CD4-positive, alpha-beta T cell treated with Interleukin-6 for 4 hours (primary cell): ENCODE results near the gene CA10.

Experiments
- DNase-seq: peaks from one replicate; pipeline ENCODE4 v3.0.0-alpha.2; 2020; ENCODE audit warnings: mixed read lengths

CA10 gene

DNA sequence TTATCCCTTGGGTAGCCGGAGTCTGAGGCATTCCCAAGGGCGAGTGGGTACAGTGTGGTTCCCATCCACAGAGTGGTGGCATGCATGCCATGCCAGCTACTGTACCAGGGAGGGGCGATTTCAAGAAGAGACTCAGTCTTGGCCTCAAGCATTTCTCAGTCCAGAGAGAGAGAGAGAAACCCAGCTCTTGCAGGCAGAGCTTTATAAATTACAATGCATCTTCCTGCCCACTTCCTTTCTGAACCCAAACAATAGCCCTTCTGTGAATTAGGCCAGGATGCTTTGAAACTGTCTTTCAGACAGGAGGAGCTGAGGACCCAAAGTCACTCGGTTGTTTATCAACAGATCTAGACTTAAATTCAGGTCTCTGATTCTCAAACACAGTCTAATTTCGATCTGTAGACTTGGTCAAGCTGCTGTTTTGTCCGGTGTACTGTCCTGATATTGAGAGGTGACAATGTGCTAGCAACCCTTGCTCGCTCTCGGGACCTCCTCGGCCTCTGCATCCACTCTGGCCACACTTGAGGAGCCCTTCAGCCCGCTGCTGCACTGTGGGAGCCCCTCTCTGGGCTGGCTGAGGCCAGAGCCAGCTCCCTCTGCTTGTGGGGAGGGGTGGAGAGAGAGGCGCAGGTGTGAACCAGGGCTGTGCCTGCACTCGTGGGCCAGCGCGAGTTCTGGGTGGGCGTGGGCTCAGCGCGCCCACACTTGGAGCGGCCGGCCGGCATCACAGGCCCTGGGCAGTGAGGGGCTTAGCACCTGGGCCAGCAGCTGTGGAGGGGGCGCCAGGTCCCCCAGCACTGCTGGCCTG is 490.2 kb downstream of the CA10 start:
- no peak for DNase-seq

- DNase-seq: no peak
These were observed 490.8 kb downstream of the CA10 start for GRCh38 chr17:51667706-51668083.

DNA sequence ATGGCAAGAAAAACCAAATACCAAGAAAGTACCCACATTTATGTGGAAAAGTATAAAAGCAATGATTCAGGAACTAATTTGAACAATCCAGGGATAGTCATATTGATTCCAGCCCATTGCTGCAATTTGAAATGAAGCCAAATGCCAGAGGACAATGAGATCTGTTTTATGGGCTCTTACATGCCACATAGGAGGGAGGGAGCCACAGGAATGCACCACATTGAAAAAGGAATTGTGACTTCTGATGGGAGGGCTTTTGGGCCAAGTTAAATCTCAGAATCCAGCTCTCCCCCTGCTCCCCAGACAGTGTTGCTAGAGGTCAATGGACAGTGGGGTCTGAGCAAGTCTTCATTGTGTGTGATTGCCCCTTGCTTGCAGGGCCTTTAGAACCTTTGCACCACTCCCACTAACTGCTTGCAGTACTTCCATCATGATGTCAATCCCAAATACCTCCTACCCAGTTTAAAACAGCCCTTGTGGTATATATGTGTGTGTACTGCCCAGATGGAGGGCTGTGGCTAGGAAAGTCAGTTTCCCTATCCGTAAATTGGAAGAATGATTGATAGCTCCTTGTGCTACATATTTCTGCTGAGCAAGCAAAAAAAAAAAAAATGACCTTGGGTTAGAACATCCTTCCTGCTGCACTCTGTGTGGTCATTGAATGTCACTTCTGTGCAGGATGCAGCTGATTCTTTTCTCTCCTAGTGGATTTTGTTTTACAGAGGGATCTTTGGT is 491.4 kb downstream of the CA10 start:
- DNase-seq: no peak

- DNase-seq: no peak
These were observed 496.1 kb downstream of the CA10 start for GRCh38 chr17:51662204-51663056.

DNA sequence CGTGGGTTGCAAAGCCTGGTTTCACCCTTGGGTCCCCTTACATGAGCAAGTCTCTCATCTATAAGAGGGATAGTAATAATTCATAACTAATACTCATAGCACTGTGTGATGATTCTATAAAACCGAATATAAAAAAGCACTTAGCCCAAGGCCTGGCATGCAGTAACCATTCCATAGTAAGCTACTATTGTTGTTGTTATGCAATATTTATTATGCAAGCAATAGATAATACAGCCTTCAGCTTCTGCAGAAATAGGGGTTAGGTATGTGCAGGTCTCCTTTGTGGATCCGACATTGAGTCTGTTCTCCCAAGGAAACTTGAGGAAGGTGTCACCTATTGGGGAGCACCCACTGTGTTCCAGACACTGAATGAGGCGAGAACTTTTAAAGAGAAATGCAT is 497.1 kb downstream of the CA10 start:
- DNase-seq: no peak

- no peak for DNase-seq
These were observed 498.2 kb downstream of the CA10 start for GRCh38 chr17:51660266-51660665.

DNA sequence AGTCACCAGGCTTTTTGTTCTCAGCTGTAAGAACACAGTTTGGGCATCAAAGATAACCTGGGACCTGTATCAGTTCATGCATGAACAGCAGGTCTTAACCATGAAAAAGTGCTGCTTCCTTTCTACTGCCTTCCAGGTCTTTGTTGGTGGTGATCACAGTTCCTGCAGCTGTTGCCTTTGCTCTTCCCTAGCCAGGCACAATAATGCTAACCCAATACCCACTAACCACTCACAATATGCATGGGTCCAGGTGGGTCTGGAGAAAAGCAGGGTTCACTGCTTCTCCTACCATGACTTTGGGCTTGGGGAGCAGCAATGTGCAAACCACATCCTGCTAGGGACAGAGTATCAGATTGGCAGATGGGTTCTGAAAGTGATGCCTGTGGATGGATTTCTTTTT is 501.3 kb downstream of the CA10 start:
- DNase-seq: no peak

GRCh38 chr17:51653878-51654277 is 504.6 kb downstream of the CA10 start:
- DNase-seq: no peak

GRCh38 chr17:51652529-51652928 is 506.0 kb downstream of the CA10 start:
- no peak for DNase-seq

DNA sequence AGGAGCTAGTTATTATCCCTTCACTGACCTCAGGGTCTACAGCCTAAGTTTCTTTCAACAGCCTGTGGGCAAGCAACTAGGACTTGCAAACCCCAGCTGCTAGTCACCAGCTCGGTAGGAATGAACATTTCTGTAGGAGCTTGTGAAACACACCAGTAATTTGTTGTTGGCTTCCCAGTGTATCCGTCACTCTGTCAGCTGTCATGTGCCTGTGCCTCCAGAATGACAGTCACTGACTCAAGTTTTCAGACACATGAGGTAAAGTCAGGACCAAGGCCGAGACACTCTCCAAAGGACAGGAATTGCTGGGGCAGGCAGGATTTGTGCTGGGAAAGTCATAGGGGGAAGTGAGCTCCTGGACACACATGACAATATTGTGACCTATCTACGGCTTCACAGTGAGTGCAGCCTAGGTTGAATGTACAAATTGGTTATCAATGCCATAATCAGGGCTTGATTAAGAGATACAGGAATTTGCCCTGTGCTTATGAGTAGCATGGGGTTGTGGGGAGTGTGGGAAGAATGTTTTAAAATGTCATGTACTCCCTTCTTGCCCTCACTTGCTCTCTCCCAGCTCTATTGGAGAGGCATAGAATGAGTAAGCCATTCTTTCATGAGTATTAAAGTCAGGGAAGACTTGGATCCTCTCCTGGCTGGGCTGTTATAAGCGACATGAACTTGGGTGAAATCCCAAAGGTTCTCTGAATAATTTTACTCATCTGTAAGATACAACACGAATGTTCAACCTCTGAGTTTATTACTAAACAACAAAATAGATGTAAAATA is 506.8 kb downstream of the CA10 start:
- DNase-seq: no peak

DNA sequence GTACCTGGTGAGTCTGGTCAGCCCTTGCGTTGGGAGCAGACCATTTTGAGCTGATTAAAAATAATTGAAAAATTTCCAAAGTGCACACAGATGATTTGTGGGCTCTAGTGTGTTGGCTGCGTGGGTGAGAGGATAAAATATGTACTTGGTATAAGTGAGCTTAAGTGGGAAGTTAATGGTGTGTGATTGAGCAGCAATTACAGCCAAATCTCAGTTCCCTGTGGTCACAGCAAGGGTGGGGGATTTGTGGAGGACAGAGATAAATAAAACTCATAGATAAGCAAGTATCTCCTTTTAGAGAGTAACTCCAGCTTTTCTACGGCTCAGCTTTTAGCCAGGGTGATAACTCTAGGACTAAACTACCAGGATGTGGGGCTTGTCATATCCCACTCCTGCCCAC is 507.7 kb downstream of the CA10 start:
- no peak for DNase-seq

DNA sequence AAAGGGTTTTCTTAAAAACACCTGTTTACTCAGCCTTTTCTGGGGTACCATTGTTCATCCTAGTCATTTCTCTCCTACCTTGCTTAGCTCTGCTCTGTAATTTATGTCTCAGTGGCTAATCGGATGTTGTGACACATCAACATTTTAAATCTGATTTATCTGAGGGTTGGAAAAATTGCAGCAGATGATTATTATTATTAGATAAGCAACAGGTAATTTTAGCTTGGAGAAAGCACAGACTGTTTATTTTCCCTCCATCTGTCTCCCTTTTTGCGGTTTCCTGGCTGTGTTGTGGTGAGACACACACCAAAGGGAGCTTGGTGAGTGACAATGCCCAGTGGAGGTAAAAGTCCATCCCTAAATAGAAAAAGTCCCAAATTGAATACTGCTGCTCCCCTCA is 508.3 kb downstream of the CA10 start:
- DNase-seq: no peak

GRCh38 chr17:51647826-51648225 is 510.7 kb downstream of the CA10 start:
- DNase-seq: no peak

DNA sequence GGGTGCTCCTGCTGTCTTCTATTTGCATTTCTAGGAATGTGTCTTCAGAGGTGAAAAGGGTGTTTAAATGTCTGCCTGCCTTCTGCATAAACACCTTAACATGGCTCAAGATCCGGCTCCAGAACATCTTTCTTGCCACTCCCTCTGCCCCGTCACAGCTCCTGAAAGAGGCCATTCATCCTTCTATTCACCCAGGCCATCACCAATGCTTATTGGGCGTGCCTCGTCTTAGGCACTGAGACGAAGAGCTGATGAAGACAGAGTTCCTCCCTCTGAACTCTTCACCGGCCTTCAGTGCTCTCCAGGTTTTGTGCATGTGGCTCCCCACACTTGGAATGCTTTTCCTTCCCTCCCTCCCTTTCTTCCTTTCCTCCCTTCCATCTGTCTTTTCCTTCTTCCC is 511.4 kb downstream of the CA10 start:
- DNase-seq: no peak

GRCh38 chr17:51646539-51646938 is 512.0 kb downstream of the CA10 start:
- DNase-seq: no peak

DNA sequence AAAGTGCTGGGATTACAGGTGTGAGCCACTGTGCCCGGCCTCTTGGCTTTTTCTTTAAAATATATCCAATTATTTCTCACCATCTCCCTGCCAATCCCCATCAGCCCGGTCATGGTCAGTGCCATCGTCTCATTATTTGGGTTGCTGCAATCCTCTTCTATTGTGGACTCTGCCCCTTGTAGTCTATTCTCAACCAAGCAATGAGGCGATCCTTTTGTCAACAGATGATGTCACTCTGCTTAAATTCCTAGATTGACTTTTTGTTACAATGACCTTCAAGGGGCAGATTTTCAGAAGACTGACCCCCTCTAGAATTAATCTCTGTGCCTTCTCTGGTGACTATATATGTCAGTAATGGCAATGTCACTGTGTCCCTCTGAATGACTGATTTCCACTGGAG is 513.5 kb downstream of the CA10 start:
- no peak for DNase-seq

GRCh38 chr17:51643702-51644490 is 514.6 kb downstream of the CA10 start:
- no peak for DNase-seq

- no peak for DNase-seq
These were observed 516.5 kb downstream of the CA10 start for GRCh38 chr17:51642029-51642428.

- DNase-seq: peak; percentile 19
These were observed 518.3 kb downstream of the CA10 start for GRCh38 chr17:51640108-51640622.

GRCh38 chr17:51638971-51639370 is 519.5 kb downstream of the CA10 start:
- no peak for DNase-seq

DNA sequence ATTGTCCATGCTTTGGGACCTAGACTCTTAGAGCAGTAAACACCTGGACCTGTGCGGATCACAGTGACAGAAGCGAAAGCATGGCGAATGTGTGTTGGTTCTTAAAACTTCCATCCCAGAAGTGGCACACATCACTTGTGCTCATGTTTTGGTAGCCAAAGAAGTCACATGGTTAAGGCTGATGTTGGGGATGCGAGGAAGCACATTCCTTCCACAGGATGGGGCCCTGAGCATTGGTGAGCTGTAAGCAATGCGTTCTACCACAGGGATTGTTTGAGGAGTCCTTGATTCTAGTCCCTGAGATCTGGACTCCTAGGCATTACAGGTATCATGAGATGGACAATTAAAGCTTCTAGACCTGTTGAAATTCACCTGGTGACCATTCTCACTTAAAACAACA is 522.2 kb downstream of the CA10 start:
- DNase-seq: no peak
